ENCODE data around the gene ALS2. TPM values are rescaled to one million over a fixed set of nuclear protein-coding genes. Genes with fewer than 3 reads are reported as not detected.
A peak's percentile ranks its signal among the peaks of the same experiment; 100 is the strongest.

ALS2 gene
- total RNA-seq, 1 experiment from 2014 or later = 47.5 TPM

DNA sequence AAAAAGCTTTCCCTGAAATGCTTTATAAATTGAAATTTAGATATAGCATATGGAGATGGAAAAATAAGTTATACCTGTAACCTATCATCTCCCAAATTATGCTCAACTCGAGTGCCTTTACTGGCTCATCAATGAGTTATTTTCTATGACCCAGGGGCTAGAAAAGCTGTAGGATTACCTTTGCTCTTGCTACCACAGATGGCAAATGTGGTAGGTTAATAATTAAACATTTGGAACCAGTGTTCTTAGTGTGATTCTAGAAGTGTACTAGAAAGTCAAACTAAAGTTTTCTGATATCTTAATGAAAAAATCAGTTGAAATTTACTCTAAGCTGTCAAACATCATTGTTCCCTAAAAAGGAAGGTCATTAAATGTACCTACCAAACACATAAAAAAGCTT lies 22.5 kb downstream of the ALS2 start:
- no TSS peak for BruUV-seq (replicated peaks)
- TF ChIP-seq POLR2AphosphoS5 (IDR thresholded peaks at IDR 0.05; ENCODE audit: low read depth, low read length) (no peak), SIN3A (IDR thresholded peaks at IDR 0.05; ENCODE audit: borderline replicate concordance, insufficient read depth, low read depth, low read length) (no peak), TCF7L2 (IDR thresholded peaks at IDR 0.05; ENCODE audit: low read depth, low read length) (no peak)
- TF ChIP-seq, protein P1, sequence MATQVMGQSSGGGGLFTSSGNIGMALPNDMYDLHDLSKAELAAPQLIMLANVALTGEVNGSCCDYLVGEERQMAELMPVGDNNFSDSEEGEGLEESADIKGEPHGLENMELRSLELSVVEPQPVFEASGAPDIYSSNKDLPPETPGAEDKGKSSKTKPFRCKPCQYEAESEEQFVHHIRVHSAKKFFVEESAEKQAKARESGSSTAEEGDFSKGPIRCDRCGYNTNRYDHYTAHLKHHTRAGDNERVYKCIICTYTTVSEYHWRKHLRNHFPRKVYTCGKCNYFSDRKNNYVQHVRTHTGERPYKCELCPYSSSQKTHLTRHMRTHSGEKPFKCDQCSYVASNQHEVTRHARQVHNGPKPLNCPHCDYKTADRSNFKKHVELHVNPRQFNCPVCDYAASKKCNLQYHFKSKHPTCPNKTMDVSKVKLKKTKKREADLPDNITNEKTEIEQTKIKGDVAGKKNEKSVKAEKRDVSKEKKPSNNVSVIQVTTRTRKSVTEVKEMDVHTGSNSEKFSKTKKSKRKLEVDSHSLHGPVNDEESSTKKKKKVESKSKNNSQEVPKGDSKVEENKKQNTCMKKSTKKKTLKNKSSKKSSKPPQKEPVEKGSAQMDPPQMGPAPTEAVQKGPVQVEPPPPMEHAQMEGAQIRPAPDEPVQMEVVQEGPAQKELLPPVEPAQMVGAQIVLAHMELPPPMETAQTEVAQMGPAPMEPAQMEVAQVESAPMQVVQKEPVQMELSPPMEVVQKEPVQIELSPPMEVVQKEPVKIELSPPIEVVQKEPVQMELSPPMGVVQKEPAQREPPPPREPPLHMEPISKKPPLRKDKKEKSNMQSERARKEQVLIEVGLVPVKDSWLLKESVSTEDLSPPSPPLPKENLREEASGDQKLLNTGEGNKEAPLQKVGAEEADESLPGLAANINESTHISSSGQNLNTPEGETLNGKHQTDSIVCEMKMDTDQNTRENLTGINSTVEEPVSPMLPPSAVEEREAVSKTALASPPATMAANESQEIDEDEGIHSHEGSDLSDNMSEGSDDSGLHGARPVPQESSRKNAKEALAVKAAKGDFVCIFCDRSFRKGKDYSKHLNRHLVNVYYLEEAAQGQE (IDR thresholded peaks at IDR 0.05; ENCODE audit: insufficient read depth in 1 of 2, low read depth in 2 of 2, low read length in 1 of 2) = no peak
- TF ChIP-seq, protein P2, sequence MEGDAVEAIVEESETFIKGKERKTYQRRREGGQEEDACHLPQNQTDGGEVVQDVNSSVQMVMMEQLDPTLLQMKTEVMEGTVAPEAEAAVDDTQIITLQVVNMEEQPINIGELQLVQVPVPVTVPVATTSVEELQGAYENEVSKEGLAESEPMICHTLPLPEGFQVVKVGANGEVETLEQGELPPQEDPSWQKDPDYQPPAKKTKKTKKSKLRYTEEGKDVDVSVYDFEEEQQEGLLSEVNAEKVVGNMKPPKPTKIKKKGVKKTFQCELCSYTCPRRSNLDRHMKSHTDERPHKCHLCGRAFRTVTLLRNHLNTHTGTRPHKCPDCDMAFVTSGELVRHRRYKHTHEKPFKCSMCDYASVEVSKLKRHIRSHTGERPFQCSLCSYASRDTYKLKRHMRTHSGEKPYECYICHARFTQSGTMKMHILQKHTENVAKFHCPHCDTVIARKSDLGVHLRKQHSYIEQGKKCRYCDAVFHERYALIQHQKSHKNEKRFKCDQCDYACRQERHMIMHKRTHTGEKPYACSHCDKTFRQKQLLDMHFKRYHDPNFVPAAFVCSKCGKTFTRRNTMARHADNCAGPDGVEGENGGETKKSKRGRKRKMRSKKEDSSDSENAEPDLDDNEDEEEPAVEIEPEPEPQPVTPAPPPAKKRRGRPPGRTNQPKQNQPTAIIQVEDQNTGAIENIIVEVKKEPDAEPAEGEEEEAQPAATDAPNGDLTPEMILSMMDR (IDR thresholded peaks at IDR 0.05) = no peak
- Histone ChIP-seq H3K4me1 (ENCODE audit: control insufficient read depth, insufficient read depth, low read length) (no peaks in the 10 kb centered on the region; the same call in 1 of the 2 replicates), H3K36me3 (ENCODE audit: control insufficient read depth, insufficient read depth, low read length) (peaks cover 40% of the 10 kb centered on the region), H3K27ac (ENCODE audit: low read length) (no peak overlapping the region), H3K9me3 (ENCODE audit: control insufficient read depth, insufficient read depth, low read depth, low read length) (no peaks in the 10 kb centered on the region), H3K27me3 (ENCODE audit: control insufficient read depth, insufficient read depth, low read length) (no peaks in the 10 kb centered on the region), H3K4me3 (ENCODE audit: low read depth in 2 of 2, low read length in 2 of 2) (no peak overlapping the region)
- in situ Hi-C loops (cut with HindIII; ENCODE audit: low pct_unique_long_range_greater_than_20kb, low sequenced_read_pairs) (no loop called here), intact Hi-C loops (cut with micrococcal nuclease; ENCODE audit: unreplicated experiment) (no loop called here)
- ChIA-PET CTCF (no interaction called here), POLR2A (no interaction called here)
- ATAC-seq (no peak), DNase-seq (ENCODE audit: low read depth, low spot score) (no peak)

DNA sequence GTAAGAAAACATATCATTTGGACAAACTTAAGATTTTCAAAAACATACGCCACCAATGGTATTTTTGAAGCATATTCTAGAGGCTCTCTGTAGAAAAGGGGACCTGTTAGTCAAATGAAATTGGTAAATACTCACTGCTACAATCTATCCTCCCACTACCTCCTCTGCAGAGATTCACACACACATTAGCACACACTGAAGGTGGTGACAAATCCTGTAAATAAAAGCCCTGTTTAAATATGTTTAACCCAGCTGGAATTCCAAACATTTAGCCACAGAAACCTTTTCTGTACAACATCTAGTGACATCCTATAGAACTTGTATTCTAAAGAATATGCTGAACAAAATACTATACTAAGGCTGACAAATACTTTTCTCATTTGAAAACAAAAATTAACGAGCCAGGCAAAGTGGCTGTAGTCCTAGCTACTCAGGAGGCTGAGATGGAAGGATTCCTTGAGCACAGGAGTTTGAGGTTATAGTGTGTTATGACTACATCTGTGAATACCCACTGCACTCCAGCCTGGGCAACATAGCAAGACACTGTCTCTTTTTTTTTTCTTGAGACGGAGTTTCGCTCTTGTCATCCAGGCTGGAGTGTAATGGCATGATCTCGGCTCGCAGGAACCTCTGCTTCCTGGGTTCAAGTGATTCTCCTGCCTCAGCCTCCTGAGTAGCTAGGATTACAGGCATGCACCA lies 25.9 kb downstream of the ALS2 start:
- CTCF ChIA-PET = no interaction called here
- TF ChIP-seq SIN3A (IDR thresholded peaks at IDR 0.05; ENCODE audit: borderline replicate concordance, insufficient read depth, low read depth, low read length) (no peak), TCF7L2 (IDR thresholded peaks at IDR 0.05; ENCODE audit: low read depth, low read length) (no peak), POLR2AphosphoS5 (IDR thresholded peaks at IDR 0.05; ENCODE audit: low read depth, low read length) (no peak)
- TF ChIP-seq, protein P2 (IDR thresholded peaks at IDR 0.05) = no peak
- TF ChIP-seq, protein P1 (IDR thresholded peaks at IDR 0.05; ENCODE audit: insufficient read depth in 1 of 2, low read depth in 2 of 2, low read length in 1 of 2) = no peak
- POLR2A ChIA-PET = no interaction called here
- H3K4me1 ChIP-seq (ENCODE audit: control insufficient read depth, insufficient read depth, low read length) = no peaks in the 10 kb centered on the region; the same call in 1 of the 2 replicates
- DNase-seq (ENCODE audit: low read depth, low spot score) (peak; percentile 48), ATAC-seq (peak; percentile 84)
- peaks cover 35% of the 10 kb centered on the region for H3K36me3 ChIP-seq (ENCODE audit: control insufficient read depth, insufficient read depth, low read length)
- H3K4me3 ChIP-seq (ENCODE audit: low read depth in 2 of 2, low read length in 2 of 2) = no peak overlapping the region
- BruUV-seq (replicated peaks) = no TSS peak
- H3K27ac ChIP-seq (ENCODE audit: low read length) = no peak overlapping the region
- no peaks in the 10 kb centered on the region for H3K9me3 ChIP-seq (ENCODE audit: control insufficient read depth, insufficient read depth, low read depth, low read length)
- H3K27me3 ChIP-seq (ENCODE audit: control insufficient read depth, insufficient read depth, low read length) = no peaks in the 10 kb centered on the region
- in situ Hi-C loops (cut with HindIII; ENCODE audit: low pct_unique_long_range_greater_than_20kb, low sequenced_read_pairs) (no loop called here), intact Hi-C loops (cut with micrococcal nuclease; ENCODE audit: unreplicated experiment) (no loop called here)

Data from Panc1 (cell line).